Activated T-helper 1 cell treated with anti-CD3 and anti-CD28 coated beads, Interleukin-2, amount 50 U/mL, for 16 hours (primary cell): ENCODE measurements around the gene ASB16.

Source experiments
- DNase-seq, 2 donors: peaks; one replicate each; pipeline ENCODE4 v3.0.0-alpha.2; 2020; ENCODE audit warnings: low read depth in 1 of 2, low spot score in 1 of 2

ASB16 gene

DNA sequence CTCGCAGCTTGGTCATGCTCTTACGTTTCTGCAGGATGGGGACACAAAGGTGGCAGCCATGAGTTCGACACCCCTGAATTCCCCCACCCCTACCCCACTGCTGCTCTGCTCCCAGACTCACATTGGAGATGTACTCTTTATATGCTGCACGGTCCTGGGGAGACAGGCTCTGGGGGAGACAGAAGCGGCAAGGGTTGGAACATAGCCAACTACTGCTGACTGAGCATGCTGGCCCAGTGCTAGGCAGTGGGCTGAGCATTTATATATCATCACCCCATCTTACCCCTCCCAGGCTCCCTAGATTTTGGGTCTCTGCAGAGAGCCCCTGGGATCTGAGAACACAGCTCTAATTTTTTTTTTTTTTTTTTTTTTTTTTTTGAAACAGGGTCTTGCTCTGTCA is 37.2 kb downstream of the ASB16 start:
- DNase-seq: no peak

DNA sequence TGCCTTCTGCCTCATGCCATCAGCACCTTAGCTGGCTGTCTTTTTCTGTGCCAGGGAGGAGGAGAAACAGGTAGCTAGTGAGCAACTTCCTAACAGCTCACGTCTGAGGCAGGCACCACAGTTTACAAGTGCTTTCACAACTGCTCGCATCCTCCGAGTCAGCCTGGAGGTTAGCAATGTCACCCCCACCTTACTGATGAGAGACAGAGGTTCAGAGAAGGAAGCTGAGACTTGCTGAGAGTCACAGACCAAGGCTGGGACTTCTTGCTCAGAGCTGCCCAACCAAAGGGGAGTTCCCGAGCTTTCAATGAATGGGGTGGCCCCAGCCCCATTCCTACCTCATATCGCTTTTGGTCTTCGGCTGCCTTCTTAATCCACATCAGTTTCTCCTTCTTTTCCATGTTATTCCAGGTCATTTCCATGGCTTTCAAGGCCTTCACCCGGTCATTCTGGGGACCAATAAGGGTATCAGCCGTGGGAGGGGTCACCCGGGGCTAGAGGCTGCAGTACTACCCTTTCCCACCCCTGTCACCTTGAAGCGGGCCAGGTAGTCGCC is 39.4 kb downstream of the ASB16 start:
- no peak for DNase-seq

DNA sequence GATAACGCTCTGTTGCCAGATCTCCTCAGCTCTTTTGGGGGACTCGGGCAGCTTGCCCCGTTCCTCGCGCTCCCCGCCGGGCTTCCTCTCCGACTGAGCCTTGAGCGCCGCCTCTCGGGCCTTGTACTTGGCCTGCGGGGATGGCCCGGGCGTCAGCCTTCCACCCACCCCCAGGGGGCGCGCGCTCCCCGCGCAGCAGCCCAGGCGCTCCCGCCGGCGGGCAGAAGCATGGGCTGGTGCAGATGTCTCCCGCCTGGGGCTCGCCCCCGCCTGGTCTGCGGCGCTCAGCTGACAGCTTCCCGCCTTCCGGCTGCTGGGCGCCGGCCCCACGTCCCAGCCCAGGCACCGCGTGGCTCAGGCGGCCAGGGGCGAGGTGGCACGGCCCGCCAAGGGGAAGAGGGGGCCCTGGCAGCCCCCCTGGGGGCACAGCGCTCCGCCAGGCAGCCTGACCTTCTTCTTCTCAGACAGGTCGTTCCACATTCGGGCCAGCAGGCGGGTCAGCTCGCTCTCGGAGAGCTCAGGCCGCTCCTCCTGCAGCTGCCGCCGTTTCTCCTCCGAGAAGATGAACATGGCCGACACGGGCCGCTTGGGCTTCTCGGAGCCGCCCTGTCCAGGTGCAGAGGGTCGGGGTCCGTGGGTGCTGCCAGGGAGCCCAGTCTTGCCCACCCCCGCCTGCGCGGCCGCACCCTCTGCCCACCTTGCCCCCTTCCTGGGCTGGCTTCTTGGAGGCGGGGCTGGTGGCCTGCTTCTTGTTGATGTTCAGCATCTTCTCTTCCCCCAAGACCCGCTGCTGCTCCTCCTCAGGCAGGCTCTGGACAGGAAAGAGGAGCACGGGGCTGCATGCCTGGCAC is 40.1 kb downstream of the ASB16 start:
- peak; percentile 81 to 88 for DNase-seq

DNA sequence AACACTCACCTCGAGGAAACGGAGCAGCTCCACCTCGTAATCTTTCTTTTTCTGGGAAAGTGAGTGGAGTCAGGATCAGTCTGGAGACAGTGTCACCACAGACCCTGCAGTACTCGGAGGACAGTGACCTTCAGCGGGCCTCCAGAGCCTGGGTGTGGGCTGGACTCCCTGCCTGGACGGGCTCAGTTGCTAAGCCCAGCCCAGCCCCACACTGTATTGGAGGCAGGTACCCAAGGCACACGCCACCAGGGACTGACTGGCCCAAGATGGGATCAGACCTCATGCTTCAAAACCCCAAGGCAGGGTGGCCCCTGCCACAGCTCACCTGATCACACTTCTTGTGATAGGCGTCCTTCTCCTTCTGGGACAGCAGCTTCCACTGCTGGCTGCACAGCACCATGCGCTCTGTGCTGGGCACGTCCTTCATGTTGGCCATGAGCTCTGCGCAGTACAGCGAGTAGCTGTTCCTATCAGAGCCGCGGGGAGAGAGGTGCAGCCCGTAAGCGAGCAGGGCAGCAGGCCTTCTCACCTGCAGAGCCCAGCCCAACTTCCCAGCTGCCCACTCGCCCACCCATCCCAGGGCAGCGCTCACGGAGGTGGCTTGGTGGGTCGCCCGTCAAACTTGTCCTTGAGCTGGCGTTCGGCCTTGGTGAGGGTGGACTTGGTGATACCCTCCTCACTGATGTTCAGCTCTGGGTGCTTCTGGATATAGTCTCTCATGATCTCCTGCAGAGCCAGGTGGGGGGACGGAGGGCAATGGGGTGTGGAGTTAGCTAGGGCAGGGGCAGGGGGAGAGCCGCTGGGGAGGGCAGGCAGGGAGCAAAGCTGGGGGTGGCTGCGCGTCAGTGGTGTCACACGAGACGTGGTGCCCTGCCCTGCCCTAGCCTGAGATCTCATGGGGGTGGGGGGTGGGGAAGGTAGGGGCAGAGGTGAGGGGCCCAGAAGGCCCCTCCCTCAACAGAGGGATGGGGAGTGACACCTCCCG is 41.1 kb downstream of the ASB16 start:
- no peak for DNase-seq

DNA sequence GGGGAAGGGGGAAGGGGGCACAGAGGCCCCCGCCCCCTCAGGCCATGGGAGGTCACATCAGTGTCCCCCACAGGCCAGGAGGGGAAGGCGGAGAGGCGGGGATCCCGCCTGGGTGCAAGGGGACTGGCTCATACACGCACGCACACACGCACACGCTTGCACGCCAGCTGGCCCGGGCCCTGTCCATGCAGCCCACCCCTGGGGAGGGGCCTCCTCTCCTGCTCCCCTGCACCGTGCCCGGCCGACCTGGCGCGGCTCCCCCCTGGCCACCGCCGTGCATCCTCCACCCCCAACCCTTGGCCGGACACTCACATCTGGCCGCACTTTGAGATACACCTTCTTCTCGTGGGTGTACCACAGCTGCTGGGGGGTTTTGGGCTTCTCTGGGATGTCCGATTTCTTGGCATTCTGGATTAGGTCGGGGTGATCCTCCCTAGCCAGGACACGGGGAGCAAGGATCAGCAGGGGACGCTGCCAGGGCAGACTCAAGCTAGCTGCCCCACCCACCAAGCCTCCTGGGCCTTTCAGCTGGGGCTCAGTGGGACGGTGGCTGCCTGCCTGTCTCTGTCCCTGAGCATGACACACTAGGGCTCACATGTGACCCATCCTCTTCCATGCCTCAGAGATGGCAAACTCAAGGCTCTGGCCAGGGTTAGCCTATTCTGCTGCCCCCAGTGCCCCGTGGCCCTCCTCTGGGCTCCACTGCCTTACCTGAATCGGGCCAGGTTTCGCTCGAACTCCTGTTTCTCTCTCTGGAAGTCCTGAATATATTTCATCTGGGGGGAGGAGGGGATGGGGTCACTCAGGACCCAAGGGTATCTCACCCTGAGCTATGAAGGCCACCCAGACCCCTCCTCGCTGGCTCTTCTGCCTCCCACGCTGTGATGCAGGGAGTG is 42.3 kb downstream of the ASB16 start:
- DNase-seq: no peak

DNA sequence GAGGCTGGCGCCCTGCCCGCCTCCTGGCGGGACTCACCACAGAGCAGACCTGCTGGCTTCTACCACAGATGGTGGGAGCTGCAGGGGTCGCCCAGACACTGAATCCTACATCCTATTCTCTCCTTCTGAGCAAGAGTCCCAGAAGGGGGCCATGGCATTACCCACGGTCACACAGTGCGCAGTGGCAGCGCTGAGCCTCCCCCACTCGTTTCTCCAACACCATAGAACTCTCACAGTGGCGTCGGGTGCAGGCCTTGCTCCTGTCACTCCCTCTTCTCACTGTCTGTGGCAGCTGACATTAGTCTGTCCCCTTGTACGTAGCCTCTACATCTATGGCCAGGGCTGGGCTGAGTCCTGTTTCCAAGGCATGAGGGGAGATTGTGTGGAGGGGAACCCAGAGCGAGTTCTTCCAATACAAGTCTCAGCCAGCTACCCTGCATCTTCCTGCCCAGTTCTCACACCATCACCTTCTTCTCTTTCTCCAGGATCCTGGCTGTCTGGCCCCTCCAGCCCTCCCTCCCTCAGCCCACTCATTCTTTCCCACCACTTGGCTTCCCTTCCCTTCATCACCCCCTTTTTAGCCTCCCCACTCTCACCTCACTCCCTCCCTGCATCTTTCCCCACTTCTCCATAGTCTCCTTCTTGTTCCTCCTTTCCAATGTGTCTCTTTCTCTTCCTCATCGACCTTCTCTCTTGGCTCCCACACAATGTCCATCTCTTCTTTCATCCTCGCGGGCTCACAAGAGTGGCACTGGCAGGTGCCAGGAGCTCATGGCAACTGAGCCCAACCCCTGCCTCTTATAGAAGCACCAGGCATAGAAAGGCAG is 43.1 kb downstream of the ASB16 start:
- DNase-seq: no peak

DNA sequence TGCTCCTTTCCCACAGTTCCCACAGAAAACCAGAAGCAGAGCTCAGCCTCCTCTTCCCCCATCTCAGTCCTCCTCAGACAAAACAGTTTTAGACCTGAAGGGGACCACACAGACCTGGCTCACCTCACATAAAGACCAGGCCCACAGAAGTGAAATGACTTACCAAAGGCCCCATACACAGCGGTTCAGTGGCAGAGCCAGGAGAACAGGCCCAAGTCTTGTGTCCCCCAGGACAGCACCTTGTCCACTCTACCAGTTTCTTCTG is 43.7 kb downstream of the ASB16 start:
- DNase-seq: no peak

DNA sequence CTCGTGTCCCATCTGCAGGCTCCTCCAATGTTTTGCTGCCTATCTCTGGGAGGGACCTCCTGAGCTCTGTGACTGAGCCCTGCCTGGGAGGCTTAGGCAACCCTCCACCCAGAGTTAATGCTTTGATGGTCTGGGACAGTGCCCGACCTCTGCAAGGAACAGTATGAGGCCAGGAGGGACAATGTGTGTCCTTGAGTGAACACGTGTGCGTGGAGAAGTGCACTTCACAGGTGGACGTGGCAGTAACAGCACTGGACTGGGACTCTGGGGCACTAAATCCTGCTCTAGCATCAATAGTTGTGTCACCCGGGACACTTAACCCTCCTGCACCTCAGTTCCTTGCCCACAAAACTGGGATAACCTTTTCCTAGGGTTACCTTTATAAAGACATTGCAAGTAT is 44.4 kb downstream of the ASB16 start:
- DNase-seq: no peak

DNA sequence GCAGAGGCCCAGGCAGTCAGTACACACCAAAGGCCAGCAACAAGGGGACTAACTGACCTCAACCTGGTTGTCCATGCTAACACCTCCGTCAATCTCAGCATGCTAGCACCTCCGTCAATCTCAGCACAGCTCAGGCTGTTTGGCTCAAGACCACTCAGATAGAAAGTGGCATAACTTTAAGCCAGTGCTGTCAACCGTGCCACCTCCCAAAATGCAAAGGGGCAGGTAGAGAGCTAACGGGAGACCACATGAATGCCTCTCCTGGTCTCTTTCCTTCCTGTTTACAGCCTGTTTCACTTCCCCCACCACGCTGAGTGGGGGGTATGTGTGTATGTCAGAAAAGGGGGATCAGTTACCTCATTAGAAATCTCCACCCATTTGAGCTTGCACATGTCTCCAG is 45.7 kb downstream of the ASB16 start:
- no peak for DNase-seq

DNA sequence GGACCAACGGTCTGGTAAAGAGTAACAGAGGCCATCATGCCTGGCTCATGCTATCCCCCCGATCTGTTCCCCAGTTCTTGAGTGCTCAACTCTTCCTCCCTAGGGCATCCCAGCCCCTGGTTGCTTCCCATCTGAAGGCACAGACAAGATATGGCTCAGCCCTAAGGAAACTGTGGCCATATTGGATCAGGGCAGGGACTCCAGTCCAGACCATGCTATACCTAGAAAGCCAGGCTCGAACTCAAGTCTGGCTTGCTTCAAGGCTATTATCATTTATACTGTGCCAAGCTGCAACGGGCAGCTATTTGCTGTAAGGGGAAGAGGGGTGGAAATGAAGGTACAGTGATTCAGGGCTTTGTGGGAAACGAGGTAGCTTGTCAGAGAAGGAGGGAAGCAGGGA is 46.2 kb downstream of the ASB16 start:
- no peak for DNase-seq

DNA sequence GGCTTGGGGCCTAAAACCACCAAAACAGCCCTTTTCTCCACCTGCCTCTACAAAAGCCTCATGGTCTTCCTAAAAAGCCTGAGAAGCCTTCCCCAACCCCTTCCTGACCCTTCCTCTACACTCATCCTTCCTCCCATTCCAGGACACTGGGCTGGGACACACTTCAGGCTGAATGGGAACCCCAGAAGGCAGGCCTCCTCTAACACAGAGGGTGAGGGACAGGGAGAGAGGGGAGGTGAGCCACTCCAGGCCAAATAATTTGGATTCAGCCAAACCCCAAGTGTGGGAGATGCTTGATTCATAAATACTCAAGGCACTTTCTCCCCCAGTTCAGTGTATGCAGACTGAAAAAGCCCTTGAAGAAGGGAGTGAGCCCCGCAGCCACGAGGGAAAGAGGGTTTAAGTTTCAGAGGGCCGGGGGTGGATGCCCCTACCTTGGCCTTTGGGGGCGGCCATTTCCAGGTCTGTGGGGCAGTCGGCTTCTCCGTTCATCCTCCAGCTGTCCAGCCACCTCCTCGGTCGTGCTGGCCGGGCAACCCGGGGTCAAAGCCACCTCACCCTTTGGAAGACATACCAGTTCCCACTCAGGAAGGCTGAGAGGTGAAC is 47.3 kb downstream of the ASB16 start:
- no peak for DNase-seq

DNA sequence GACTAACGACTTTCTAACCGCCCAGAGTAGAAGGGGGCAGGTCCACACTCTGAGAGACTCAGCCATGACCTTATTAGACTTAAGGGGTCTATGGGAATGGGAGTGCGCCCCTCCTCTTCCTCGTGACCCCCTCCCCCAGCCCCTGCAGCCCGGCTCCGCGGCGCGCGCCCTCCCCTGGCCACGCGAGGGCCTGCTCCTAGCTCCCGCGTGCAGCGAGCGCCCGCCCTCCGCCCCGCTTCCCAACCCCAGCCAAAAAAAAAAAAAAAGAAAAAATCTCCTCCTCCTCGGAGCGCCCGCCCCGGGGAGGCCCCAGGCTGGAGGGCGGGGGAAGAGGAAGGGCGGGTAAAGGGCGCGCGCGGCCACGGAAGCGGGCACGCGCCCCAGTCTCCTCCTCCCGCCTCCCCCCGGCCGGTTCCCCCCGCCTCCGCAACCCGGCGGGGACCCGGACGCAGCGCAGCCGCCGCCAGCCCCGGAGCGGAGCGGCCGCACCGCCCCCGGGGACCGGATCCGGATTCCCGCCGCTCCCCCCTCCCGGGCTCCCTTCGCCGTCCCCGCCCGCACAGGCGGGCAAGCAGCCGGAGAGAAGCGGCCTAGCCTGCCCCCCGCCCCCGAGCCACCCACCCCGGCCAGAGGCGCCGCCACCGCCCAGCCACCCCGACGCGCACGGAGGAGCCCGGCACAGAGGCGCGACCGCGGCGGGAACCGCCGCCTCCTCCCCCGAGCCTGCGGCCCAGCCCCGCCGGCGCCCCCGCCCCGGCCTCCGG is 48.0 kb downstream of the ASB16 start:
- peak; percentile 71 to 85 for DNase-seq

DNA sequence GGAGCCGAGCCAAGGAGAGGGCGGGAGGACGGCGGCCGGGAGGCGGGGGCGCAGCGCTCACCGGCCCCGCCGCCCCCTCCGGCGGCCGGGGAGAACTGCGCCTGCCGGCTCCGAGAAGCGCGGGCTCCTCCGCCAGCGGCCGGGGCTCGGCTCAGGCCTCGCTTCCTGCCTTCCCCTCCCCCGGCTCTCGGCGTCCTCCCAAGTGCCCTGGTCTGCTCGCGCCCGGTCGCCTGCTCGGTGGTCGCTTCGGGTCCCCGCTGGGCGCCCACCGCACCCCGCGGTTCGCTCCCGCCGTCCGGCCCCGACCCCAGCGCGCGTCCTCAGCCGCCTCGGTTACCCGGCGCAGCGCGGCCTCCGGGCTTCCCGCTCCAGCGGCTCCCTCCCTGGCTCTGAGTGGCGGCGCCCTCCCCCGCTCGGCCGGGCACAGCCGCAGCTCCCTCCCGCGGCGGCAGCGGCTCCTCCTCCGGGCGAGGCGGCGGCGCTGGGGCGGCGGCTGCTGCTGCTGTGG is 48.7 kb downstream of the ASB16 start:
- peak in 1 of 2 donors; percentile 67 for DNase-seq

DNA sequence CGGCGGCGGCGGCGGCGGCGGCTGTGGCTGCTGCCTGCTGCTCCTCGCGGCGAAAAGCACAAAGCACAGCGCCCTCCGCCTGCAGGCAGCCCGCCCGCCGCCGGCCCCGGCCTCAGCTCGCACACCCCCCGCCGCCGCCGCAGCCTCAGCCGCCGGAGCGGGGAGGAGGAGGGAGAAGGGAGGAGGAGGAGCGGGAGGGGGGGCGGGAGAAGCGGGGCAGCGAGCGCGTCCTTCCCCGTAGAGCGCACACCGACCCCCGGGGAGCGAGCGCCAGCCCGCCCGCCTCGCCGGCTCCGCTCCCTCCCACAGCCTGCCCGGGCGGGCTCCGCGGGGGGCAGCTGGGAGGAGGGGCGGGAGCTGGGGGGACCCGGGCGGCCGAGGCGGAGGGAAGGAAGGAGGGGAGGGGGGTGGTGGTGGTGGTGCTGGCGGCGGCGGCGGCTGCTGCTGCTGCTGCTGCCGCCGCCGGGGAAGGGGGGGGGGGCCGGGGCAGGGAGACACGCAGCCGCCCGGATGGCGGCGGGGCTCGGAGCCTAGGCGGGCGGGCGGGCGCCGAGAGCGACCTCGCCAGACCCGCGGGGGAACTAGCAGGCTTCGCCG is 49.2 kb downstream of the ASB16 start, which contains the start of gene UBTF:
TSS of gene UBTF (minus strand) at position 60 of the 597 bp plus-strand sequence. CDS start 1,446 bp downstream, outside the sequence.
- peak; percentile 49 to 59 for DNase-seq

DNA sequence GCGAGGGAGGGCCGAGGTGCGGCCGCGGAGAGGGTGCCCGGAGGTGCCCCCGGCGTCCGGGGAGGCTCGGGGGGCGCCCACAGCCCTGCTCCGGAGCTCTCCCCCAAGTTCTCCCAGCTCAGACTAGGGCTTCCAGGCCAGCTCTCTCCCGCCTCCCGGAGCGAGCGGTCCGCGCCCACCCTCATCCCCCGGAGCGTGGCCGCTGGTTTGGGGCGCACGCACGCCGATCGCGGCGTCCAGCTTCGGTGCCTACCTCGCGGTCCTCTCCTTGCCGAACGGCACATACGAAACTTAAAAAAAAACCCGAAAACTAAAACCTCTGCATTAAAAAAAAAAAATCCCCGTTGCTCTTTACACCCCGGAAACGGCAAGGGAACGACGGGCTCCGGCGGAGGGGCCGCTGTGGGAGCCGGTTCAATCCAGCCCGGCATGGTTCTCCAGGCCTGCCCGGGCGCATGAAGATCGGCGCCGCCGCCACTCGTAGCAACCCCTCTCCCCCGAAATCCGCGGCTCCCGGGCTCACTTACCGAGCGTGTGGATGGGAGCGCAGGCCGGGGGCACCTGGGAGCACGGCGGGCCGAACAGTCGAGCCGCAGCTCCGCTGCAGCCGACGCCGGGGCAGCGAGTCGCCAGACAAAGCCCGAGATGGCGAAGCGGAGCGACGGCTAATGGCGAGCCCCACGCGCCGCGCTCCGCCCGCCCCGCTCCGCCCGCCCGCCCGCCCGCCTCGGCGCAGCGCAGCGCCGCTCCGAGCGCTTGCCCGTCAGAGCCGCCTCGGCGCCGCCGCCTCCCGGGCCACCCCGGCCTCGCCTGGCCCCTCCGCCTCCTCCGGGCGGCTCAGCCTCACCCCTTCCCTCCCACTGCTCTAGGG is 49.9 kb downstream of the ASB16 start:
- DNase-seq: peak in 1 of 2 donors; percentile 40

DNA sequence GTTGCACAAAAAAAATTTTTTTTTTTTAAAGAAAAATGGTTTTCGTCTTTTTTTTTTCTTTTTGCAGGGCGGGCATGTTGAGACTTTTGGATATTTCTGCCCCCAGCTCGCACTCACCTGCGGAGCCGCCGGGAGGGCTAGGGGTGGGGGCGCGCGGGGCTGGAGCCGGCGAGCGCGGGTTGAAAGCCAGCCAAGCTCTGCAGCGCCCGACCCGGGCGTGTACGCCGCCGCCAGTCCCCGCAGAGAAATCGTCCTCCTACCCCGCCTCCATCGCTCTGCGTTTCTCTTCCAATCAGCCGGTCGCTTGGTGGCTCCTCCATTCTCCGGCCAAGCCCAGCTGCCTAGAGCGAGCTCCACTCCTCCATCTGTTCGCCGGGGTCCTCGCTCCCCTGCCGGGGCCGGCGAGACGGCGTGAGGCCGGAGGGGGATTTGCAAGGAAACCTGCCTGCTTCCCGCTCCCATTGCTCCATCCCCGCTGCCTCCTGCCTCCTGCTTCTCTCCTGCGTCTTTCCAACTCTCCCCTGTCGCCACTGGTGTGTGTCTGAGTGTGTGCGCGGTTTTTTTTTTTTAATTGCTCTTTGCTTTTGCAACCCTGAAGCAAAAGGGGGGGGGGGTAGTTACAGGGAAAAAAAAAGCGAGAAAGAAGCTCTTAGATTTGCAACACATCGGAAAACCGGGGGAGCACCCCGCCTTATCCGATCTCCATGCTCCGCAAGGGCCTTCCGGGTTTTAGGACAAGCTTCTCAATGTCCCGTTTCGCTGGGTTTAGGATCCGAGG is 50.8 kb downstream of the ASB16 start:
- peak in 1 of 2 donors; percentile 49 for DNase-seq

DNA sequence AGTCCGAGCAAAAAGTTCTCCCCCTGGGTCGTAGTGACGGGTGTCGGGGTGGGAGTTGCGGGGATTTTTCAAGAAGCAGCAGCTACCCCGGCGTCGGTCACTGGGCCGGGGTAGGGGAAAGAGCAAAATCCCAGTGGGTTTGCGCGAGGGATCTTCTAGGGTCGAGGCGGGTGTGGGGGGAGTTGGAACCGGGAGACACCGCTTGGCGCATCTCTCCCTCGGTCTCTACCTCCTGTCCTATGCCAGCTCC is 51.3 kb downstream of the ASB16 start:
- DNase-seq: no peak
